ENCODE data around the gene OR52E2. TPM values are rescaled to one million over a fixed set of nuclear protein-coding genes. Genes with fewer than 3 reads are reported as not detected.

Gene OR52E2
- not detected in 5 replicates for total RNA-seq (2022; extraction: Qiagen RNA extraction; ENCODE audit: low read depth)

DNA sequence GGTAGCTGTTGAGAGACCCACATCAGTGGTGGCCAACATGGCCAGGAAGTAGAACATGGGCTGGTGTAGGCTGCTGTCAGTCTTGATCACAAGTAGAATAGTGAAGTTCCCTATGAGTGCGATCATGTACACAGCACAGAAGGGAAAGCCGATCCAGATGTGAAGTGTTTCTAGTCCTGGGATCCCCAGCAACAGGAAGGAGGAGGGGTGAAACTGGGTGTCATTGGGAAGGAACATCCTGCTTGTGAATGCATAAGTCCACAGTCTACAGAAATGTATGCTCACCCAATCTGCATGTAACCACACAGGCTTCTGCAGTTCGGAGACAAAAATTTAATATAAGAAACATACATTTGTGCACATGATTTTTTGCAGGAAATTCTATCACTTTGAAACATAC, at the start of gene OR52E2:
Gene OR52E2, minus strand, starts transcription at position 237 of the 400 bp plus-strand sequence. Its CDS starts 0 bp downstream, at position 237.

DNA sequence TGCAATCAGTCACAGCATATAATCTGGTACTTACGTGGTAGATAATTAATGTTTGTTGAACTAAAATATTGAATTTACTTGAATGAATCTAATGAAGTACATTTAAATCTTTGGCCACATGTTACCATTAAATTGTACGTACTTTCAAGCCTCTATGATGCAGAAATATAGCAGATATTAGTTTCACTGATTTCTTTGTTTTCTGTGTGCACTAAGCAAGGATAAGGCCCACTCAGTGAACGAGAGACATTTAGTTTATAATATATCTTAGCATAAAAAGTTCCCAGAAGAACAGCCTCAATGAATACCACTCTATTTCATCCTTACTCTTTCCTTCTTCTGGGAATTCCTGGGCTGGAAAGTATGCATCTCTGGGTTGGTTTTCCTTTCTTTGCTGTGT, 9.8 kb upstream of the OR52E2 start, which contains the start of gene OR52E1:
Gene OR52E1, plus strand, starts transcription at position 301 of the 400 bp plus-strand sequence.

DNA sequence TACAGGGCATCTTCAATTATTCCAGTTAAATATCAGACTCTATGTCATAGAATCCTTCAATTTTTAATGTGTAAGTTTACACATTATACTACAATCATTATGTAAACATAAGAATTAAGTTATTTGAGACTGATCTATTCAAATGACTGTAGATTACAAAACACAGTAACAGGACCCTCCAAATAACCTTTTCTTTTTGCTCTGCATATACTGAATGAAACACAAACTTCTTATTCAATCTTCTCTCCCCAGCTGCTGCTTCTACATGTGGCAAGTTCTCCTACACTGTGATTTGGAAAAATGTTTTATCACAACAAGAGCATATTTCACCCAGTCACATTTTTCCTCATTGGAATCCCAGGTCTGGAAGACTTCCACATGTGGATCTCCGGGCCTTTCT, 13.2 kb downstream of the OR52E2 start, which contains the start of gene OR52J3:
Gene OR52J3, plus strand, starts transcription at position 301 of the 400 bp plus-strand sequence. Its CDS starts 0 bp downstream, at position 301.

Other genes with a start within 250 kb of the OR52E2 start
- not detected in 5 replicates for gene OR51F2, start 238.3 kb downstream of the OR52E2 start, total RNA-seq (2022; extraction: Qiagen RNA extraction; ENCODE audit: low read depth)
- not detected in 5 replicates for gene OR51S1, start 210.4 kb downstream of the OR52E2 start, total RNA-seq (2022; extraction: Qiagen RNA extraction; ENCODE audit: low read depth)
- not detected in 5 replicates for gene OR51T1, start 177.7 kb downstream of the OR52E2 start, total RNA-seq (2022; extraction: Qiagen RNA extraction; ENCODE audit: low read depth)
- not detected in 5 replicates for gene OR51A7, start 155.8 kb downstream of the OR52E2 start, total RNA-seq (2022; extraction: Qiagen RNA extraction; ENCODE audit: low read depth)
- gene OR51G2, start 140.3 kb downstream of the OR52E2 start, total RNA-seq (2022; extraction: Qiagen RNA extraction; ENCODE audit: low read depth) = not detected in 5 replicates
- gene OR51G1, start 135.3 kb downstream of the OR52E2 start, total RNA-seq (2022; extraction: Qiagen RNA extraction; ENCODE audit: low read depth) = not detected in 5 replicates
- not detected in 5 replicates for gene OR51A4, start 112.0 kb downstream of the OR52E2 start, total RNA-seq (2022; extraction: Qiagen RNA extraction; ENCODE audit: low read depth)
- not detected in 5 replicates for gene OR51A2, start 103.9 kb downstream of the OR52E2 start, total RNA-seq (2022; extraction: Qiagen RNA extraction; ENCODE audit: low read depth)
- gene OR51L1, start 64.8 kb downstream of the OR52E2 start, total RNA-seq (2022; extraction: Qiagen RNA extraction; ENCODE audit: low read depth) = not detected in 5 replicates
- gene OR52J3, start 13.1 kb downstream of the OR52E2 start, total RNA-seq (2022; extraction: Qiagen RNA extraction; ENCODE audit: low read depth) = not detected in 5 replicates
- not detected in 5 replicates for gene OR52E1, start 9.9 kb upstream of the OR52E2 start, total RNA-seq (2022; extraction: Qiagen RNA extraction; ENCODE audit: low read depth)
- gene OR52A5, start 78.7 kb upstream of the OR52E2 start, total RNA-seq (2022; extraction: Qiagen RNA extraction; ENCODE audit: low read depth) = not detected in 5 replicates
- not detected in 5 replicates for gene OR52A1, start 95.1 kb upstream of the OR52E2 start, total RNA-seq (2022; extraction: Qiagen RNA extraction; ENCODE audit: low read depth)
- gene OR51V1, start 141.1 kb upstream of the OR52E2 start, total RNA-seq (2022; extraction: Qiagen RNA extraction; ENCODE audit: low read depth) = not detected in 5 replicates
- gene HBB, start 167.4 kb upstream of the OR52E2 start, total RNA-seq (2022; extraction: Qiagen RNA extraction; ENCODE audit: low read depth) = not detected in 5 replicates
- gene HBD, start 174.9 kb upstream of the OR52E2 start, total RNA-seq (2022; extraction: Qiagen RNA extraction; ENCODE audit: low read depth) = not detected in 5 replicates
- gene HBG1, start 190.2 kb upstream of the OR52E2 start, total RNA-seq (2022; extraction: Qiagen RNA extraction; ENCODE audit: low read depth) = not detected in 5 replicates
- not detected in 5 replicates for gene HBG2, start 195.2 kb upstream of the OR52E2 start, total RNA-seq (2022; extraction: Qiagen RNA extraction; ENCODE audit: low read depth)
- gene HBE1, start 210.3 kb upstream of the OR52E2 start, total RNA-seq (2022; extraction: Qiagen RNA extraction; ENCODE audit: low read depth) = 0.25 TPM in 1 of 5 replicates, not detected in the others
- not detected in 5 replicates for gene OR51B4, start 242.3 kb upstream of the OR52E2 start, total RNA-seq (2022; extraction: Qiagen RNA extraction; ENCODE audit: low read depth)

Measured in A549 treated with RU486 at 1 μM for 4 hours (cell line).